ENCODE results near the gene GJA1.

GRCh38 chr6:121389419-121389818, 46.0 kb upstream of the GJA1 start:
- TF ChIP-seq CTCF (conservative IDR thresholded peaks at IDR 0.05; ENCODE audit: low read length) (no peak), EZH2phosphoT487 (IDR thresholded peaks at IDR 0.05; ENCODE audit: borderline replicate concordance) (no peak)
